ENCODE measurements around the gene NTM. TPM values are rescaled to one million over a fixed set of nuclear protein-coding genes. Genes with fewer than 3 reads are reported as not detected.

The NTM gene
- total RNA-seq, 1 experiment from 2014 or later = not detected

DNA sequence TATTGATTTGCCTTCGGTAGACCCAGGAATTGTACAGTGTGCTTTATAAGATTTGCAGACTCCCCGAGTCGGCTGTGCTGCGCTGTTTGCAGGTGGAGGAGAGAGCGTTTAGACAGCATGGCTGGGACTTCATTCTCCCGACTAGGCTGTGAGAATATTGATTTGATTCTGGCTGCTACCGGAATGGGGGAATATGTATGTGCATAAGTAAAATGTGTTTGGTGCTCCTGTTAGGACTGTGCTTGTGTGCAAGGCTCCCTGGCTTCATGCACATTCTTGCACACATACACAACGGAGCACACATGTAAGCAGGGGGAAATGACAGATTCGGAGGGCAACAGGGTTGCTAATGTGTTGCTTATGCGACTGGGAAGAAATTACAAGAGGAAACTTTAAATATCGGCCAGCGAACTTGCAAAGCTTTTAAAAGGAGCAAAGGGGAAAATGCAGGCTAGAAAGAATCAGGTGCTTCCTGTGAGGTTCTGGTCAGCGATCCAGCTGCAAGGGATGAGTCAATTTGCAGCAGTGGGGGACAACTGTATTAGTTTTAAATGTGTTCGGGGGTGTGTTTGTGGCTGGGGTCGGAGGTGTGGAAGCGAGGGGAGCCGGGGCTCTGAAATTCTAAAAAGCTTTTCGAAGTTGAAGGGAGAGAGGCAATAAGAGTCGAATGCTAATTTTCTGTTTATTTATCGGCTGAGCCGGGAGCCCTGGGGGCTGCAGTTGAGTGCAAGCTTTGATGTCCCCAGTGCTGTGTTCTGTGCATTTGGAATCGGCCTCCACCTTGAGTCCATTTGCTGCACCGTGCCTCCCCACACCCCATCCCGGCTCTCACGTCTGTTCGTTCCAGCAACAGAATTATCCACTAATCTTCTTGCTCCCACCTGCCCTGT, 731 bp downstream of the NTM start:
- no peaks in the 10 kb centered on the region for H4K20me1 ChIP-seq (ENCODE audit: insufficient read depth)
- no peaks in the 10 kb centered on the region for H3K36me3 ChIP-seq (ENCODE audit: control insufficient read depth in 1 of 2, insufficient read depth in 2 of 2, low read length in 2 of 2)
- no peak overlapping the region for H3K4me2 ChIP-seq (ENCODE audit: low read length)
- ChIA-PET RAD21 (ENCODE audit: low non-redundant PET in 1 of 2, low total read pairs in 2 of 2, uncharacterized antibody in 2 of 2, unreplicated experiment in 2 of 2) (no interaction called here), CTCF (no interaction called here), POLR2A (no interaction called here)
- H3K4me1 ChIP-seq (ENCODE audit: control insufficient read depth in 1 of 2, insufficient read depth in 2 of 2, low read length in 2 of 2) = no peaks in the 10 kb centered on the region
- intact Hi-C loops (cut with micrococcal nuclease) = no loop called here
- H2AFZ ChIP-seq (ENCODE audit: low read depth, low read length, poor library complexity, severe bottlenecking) = no peak overlapping the region
- H3K4me3 ChIP-seq (replicated peaks in 1 of 2; ENCODE audit: low read depth in 1 of 2, low read length in 2 of 2) = no peak overlapping the region
- H3K9ac ChIP-seq (ENCODE audit: low read length) = no peak overlapping the region
- ATAC-seq (no peak), DNase-seq (ENCODE audit: low read depth, low spot score) (no peak)
- H3K9me2 ChIP-seq (ENCODE audit: insufficient read depth) = no peaks in the 10 kb centered on the region
- H3K27me3 ChIP-seq (ENCODE audit: insufficient read depth, low read length) = no peaks in the 10 kb centered on the region
- peaks cover 0 to 10% of the 10 kb centered on the region in 2 experiments; a peak in 2 of 4 replicates for H3K9me3 ChIP-seq (ENCODE audit: control insufficient read depth in 1 of 2, insufficient read depth in 1 of 2, low read depth in 1 of 2, low read length in 2 of 2)
- BruUV-seq (replicated peaks) = no TSS peak
- no peak overlapping the region for H3K27ac ChIP-seq (ENCODE audit: low read depth, low read length)
- TF ChIP-seq, protein P1, sequence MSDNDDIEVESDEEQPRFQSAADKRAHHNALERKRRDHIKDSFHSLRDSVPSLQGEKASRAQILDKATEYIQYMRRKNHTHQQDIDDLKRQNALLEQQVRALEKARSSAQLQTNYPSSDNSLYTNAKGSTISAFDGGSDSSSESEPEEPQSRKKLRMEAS (IDR thresholded peaks at IDR 0.05) = no peak
- TF ChIP-seq CBX3 (IDR thresholded peaks at IDR 0.05; ENCODE audit: low read depth) = no peak
- TF ChIP-seq EZH2 (IDR thresholded peaks at IDR 0.05) = no peak
- no peaks in the 10 kb centered on the region for H3K79me2 ChIP-seq (ENCODE audit: insufficient read depth, low read length)

DNA sequence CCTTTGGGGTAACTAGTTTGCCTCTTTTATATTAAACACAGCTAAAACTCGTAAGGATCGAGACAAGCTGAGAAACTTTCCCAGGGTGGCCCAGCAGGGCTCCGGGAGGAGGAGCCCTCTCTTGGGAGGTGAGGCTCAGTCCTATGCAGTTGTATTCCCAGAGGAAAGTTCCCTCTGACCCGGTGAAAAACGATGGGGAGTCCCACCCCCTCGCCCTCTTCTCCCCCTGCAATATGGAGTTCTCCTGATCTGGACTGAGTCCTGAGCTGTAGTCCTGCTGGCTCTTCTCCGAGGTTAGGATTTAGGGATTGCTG, 1.3 kb downstream of the NTM start:
- BruUV-seq (replicated peaks) = no TSS peak
- ChIA-PET RAD21 (ENCODE audit: low non-redundant PET in 1 of 2, low total read pairs in 2 of 2, uncharacterized antibody in 2 of 2, unreplicated experiment in 2 of 2) (no interaction called here), CTCF (no interaction called here), POLR2A (no interaction called here)
- no peak overlapping the region for H3K9ac ChIP-seq (ENCODE audit: low read length)
- intact Hi-C loops (cut with micrococcal nuclease) = no loop called here
- no peaks in the 10 kb centered on the region for H3K27me3 ChIP-seq (ENCODE audit: insufficient read depth, low read length)
- no peaks in the 10 kb centered on the region for H3K79me2 ChIP-seq (ENCODE audit: insufficient read depth, low read length)
- no peak for DNase-seq (ENCODE audit: low read depth, low spot score)
- H3K4me1 ChIP-seq (ENCODE audit: control insufficient read depth in 1 of 2, insufficient read depth in 2 of 2, low read length in 2 of 2) = no peaks in the 10 kb centered on the region
- no peak overlapping the region for H3K4me2 ChIP-seq (ENCODE audit: low read length)
- H4K20me1 ChIP-seq (ENCODE audit: insufficient read depth) = no peaks in the 10 kb centered on the region
- no peak overlapping the region for H2AFZ ChIP-seq (ENCODE audit: low read depth, low read length, poor library complexity, severe bottlenecking)
- H3K9me2 ChIP-seq (ENCODE audit: insufficient read depth) = no peaks in the 10 kb centered on the region
- no peaks in the 10 kb centered on the region for H3K36me3 ChIP-seq (ENCODE audit: control insufficient read depth in 1 of 2, insufficient read depth in 2 of 2, low read length in 2 of 2)
- peaks cover 0 to 10% of the 10 kb centered on the region in 2 experiments; a peak in 2 of 4 replicates for H3K9me3 ChIP-seq (ENCODE audit: control insufficient read depth in 1 of 2, insufficient read depth in 1 of 2, low read depth in 1 of 2, low read length in 2 of 2)
- H3K27ac ChIP-seq (ENCODE audit: low read depth, low read length) = no peak overlapping the region
- ATAC-seq = no peak
- no peak overlapping the region for H3K4me3 ChIP-seq (replicated peaks in 1 of 2; ENCODE audit: low read depth in 1 of 2, low read length in 2 of 2)
- no peak for TF ChIP-seq SIN3A (IDR thresholded peaks at IDR 0.05; ENCODE audit: low read depth)
- TF ChIP-seq FOSL1 (IDR thresholded peaks at IDR 0.05; ENCODE audit: low read depth) = no peak
- TF ChIP-seq, protein P2, sequence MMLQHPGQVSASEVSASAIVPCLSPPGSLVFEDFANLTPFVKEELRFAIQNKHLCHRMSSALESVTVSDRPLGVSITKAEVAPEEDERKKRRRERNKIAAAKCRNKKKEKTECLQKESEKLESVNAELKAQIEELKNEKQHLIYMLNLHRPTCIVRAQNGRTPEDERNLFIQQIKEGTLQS (IDR thresholded peaks at IDR 0.05) = no peak
- TF ChIP-seq, protein P3, sequence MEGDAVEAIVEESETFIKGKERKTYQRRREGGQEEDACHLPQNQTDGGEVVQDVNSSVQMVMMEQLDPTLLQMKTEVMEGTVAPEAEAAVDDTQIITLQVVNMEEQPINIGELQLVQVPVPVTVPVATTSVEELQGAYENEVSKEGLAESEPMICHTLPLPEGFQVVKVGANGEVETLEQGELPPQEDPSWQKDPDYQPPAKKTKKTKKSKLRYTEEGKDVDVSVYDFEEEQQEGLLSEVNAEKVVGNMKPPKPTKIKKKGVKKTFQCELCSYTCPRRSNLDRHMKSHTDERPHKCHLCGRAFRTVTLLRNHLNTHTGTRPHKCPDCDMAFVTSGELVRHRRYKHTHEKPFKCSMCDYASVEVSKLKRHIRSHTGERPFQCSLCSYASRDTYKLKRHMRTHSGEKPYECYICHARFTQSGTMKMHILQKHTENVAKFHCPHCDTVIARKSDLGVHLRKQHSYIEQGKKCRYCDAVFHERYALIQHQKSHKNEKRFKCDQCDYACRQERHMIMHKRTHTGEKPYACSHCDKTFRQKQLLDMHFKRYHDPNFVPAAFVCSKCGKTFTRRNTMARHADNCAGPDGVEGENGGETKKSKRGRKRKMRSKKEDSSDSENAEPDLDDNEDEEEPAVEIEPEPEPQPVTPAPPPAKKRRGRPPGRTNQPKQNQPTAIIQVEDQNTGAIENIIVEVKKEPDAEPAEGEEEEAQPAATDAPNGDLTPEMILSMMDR (IDR thresholded peaks at IDR 0.05 in 2 of 3, conservative IDR thresholded peaks at IDR 0.05 in 1 of 3; ENCODE audit: borderline replicate concordance in 1 of 3, insufficient read depth in 1 of 3, low read depth in 2 of 3, low read length in 2 of 3) = no peak
- TF ChIP-seq POLR2A (IDR thresholded peaks at IDR 0.05; ENCODE audit: borderline replicate concordance, extremely low read depth, insufficient read depth, insufficient read length) = no peak
- no peak for TF ChIP-seq YY1 (IDR thresholded peaks at IDR 0.05; ENCODE audit: extremely low read depth, insufficient replicate concordance, low read depth, low read length)
- TF ChIP-seq, protein P1 (IDR thresholded peaks at IDR 0.05) = no peak
- no peak for TF ChIP-seq JUND (IDR thresholded peaks at IDR 0.05)
- no peak for TF ChIP-seq ZNF274 (IDR thresholded peaks at IDR 0.05; ENCODE audit: low read depth, low read length)
- no peak for TF ChIP-seq POLR2AphosphoS5 (IDR thresholded peaks at IDR 0.05; ENCODE audit: low read depth, low read length)

Data from HCT116 (cell line).